Vagina (tissue), 2 donors: ENCODE measurements around the gene MYRIP.

Experiments
- CTCF ChIP-seq, 3 experiments: fragments of 450-650 bp in 2 of 3; fragments of 200-600 bp in 1 of 3; sonication (generic) in 1 of 3; IDR thresholded peaks; one replicate each; pipeline ENCODE4 v1.5.1; 2017 to 2019; ENCODE audit warnings: antibody characterized with exemption in 3 of 3, mild to moderate bottlenecking in 2 of 3, moderate library complexity in 2 of 3
- POLR2A ChIP-seq, 2 donors: fragments of 450-650 bp; IDR thresholded peaks; one replicate each; pipeline ENCODE4 v1.6.1; 2017; ENCODE audit warnings: antibody characterized with exemption in 2 of 2, mild to moderate bottlenecking in 2 of 2, moderate library complexity in 2 of 2
- POLR2AphosphoS5 ChIP-seq, 2 donors: sonication (generic); formaldehyde crosslinking; IDR thresholded peaks; one replicate each; pipeline ENCODE4 v1.9.0; 2017; ENCODE audit warnings: antibody characterized with exemption in 2 of 2, mild to moderate bottlenecking in 2 of 2, low read depth in 1 of 2; ENCODE audit not compliant: insufficient read depth in 1 of 2

- TF ChIP-seq POLR2A (IDR thresholded peaks at IDR 0.05) = no peak
- TF ChIP-seq CTCF (IDR thresholded peaks at IDR 0.05) = no peak
- TF ChIP-seq POLR2AphosphoS5 (IDR thresholded peaks at IDR 0.05; ENCODE audit: insufficient read depth in 1 of 2, low read depth in 1 of 2) = no peak
Measured at GRCh38 chr3:40128166-40128565, 318.8 kb downstream of the MYRIP start.
